ENCODE data around the gene KCNA2.

Gene KCNA2

DNA sequence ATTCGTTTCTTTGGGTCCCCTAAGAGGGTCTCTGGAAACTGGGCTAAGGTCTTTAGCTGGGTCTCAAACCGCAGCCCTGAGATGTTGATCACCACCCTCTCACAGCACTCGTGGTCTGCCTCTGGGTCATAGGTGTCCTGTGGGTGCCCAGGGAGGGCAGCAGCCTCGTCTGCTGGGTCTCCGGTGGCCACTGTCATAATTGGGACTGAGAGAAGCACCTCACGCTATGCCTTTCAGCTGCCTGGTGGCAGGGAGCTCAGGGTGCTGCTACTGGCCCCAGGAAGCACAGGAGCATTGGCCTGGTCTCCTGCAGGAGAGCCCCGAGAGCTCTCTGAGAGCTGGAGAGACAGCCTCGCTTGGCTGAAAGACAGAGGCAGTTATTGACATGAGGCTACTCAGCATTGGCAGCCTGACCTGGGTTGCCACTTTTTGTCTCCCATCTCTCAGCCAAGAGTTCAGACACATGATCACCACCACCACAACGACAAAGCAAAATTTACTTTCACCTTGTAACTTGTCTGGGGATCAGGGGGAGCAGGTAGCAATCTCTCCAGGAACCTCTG is 1.5 kb downstream of the KCNA2 start:
- DNase-seq (ENCODE audit: low read depth in 4 of 4, low spot score in 1 of 4), result no peak

DNA sequence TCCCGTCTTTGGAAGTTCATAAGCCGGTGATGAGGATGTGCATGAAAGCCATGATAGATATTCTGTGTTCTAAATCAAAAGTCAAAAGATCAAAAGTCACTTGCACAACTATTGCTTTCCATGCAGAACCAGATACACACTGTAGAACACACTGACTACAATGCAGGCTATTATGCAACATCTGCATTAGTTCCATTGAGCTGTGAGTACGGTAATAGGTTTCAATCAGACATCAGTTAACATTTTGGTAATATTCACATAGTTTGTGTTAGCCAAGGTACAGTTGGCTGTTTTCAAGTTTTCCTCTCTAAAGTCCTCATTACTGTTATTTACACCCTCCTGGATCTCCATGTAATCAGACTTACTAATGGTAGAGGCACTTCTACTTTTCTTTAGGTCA is 3.1 kb downstream of the KCNA2 start:
- no peak for DNase-seq (ENCODE audit: low read depth in 4 of 4, low spot score in 1 of 4)

DNA sequence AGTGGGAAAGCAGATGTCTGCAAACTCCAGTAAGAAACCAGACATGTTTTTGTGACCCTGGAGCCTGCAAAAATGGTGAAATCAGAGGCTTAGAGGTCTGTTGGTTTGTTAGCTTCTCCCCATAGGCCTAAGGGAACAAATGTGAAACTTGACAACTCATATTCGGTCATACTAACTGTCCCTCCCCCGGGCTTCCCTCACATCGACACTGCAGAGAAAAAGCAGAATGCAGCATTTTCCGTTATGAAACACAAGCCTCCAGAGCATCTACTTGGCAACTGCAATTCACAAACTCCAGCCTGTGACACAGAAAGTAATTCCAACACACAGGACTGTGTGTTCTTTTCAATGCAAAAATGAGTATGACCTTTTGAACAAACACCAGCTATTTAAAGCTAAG is 3.7 kb downstream of the KCNA2 start:
- no peak for DNase-seq (ENCODE audit: low read depth in 4 of 4, low spot score in 1 of 4)

DNA sequence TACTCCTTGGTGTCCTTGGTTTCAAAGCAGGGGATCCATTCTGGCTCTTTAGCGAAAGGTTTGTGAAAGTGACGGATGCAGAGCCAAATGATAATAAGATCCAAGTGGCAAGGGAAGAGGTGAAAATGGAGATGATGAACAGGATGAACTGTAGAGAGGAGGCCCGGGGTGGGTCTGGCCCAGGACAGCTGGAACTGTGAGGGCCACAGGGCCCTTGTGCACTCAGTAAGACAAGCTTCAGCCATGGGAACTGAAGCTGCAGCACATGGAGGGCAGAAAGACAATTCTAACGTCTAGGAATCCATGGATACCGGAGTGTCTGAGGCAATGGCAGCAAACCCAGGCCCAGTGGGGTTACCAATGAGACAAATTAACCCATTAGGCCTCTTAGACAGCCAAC is 4.8 kb downstream of the KCNA2 start:
- DNase-seq (ENCODE audit: low read depth in 4 of 4, low spot score in 1 of 4), result no peak

DNA sequence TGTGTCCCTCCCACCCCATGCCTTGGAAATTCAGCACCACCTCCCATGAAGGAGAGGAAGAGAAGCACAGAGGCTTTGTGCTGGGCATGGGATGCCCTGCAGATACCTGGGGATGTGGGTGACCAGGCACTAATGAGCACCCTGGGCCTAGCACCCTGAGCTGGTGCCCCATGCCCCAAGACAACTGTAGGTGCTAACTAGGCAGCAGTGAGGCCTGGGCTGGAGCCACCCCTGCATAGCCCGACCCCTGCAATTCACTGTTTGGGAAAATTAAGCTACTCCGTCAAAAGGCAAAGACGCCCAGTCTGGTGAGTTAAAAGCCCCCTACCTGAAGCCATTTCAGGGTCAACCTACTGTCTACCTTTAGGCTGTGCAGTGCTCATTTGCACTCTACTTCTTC is 5.4 kb downstream of the KCNA2 start:
- no peak for DNase-seq (ENCODE audit: low read depth in 4 of 4, low spot score in 1 of 4)

DNA sequence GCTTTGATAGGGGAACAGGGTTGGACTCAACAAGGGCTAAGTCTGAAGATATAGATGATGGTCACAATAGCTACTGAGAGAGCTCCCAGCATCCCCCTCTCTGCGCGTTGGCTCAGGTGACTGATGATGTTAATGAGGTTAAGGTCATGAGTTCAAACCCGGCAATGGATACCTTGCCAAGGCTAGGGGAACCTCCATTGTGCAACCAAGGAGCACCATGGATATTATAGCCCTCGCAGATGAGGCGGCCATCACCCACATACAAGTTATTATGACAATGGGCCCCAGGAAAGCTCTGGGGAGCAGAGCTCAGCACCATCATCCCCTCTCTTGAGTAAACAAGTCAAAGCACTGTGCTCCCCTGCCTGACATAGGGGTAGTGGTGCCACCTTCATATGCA is 8.2 kb downstream of the KCNA2 start:
- DNase-seq (ENCODE audit: low read depth in 4 of 4, low spot score in 1 of 4), result no peak

DNA sequence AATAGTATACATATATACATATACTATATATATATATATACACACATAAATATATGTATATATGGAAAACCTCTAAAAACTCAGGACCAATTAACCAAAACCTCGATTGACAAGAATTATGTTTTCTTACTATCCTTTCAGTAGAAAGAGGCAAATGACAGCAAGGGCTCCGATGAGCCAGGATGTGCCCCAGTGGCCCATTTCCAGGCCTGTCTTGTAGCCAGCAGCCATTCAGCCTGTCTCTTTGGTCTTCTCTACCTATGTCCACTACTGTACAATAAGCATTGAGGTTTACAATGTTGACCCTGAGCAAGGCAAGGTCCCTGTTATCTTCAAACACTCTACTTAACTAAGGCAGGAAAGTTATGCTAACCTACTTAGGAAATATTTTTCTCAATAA is 9.8 kb downstream of the KCNA2 start:
- no peak for DNase-seq (ENCODE audit: low read depth in 4 of 4, low spot score in 1 of 4)

DNA sequence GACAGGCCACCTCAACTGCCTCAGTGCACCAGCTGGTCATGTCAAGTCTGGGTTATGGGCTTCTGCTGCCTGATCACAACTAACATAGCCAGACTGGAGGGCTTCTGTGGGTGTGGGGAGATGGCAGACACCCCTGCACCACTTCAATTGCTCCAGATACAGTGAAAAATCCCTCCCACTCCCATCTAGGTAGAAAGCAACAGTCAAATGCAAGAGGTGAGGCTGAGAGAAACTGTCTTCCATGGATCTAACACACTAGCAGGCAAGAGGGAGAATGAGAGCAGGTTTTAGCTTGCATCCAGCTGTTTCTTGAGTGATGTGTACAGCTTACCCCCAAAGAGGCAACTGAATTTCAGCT is 10.8 kb downstream of the KCNA2 start:
- DNase-seq (ENCODE audit: low read depth in 4 of 4, low spot score in 1 of 4), result no peak

DNA sequence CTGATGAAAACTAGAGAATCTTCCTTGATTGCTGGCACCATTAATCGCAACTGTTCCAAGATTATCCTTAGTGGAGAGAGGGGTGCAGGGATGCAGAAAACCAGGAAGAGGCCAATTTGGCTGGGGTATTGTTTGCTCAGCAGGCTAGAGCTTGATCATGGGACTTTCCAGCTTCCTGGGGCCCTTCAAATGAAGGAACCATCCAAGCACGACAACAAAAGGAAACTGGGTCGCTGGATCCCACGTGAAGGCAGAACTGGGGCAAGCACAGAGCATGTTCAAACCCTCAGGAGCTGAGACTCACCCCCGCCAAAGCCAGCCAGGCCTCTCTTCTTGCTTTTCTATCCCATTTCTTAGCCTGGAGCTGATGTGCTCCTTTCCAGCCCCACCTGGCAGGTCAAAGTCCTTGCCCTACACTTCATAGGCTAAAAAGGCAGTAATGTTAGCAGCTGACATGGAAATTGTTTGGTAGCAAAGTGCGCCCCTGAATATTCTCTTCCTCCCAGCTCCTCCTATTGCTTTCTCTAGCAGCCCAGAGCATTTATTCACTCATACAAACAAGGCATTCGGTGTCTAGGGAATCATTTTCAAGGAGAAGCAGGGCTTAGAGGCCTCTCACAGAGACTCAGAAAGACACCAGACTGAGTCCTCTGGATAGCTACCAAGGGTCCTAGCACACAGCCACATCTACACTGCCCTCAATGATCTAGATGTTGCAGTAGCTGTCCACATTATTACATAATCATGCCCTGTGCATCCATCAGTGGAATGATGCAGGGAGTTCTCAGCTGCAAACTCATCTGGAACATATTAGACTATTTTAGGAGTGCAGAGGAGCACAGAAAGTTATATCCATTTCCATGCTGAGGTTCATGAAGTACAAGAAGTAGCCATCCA is 11.5 kb downstream of the KCNA2 start:
- DNase-seq (ENCODE audit: low read depth in 4 of 4, low spot score in 1 of 4), result no peak

DNA sequence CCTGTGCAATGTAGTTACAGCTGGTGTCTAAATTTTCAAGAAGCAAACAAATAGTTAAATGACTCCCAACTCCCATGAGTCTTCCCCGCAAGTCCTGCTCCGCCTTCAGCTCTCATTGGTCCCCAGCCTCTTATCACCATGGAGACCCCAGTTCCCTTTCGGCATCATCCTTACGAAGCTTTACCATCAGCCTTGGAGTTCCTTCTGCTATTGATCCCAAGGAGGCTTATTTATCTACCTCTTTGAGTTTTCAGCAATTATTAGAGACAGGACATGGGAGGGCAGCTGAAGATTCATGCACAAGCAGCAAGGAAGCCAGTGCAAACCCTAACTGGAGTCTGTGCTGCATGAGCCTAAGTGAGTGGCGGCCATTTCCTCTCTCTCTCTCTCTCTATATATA is 12.3 kb downstream of the KCNA2 start:
- DNase-seq (ENCODE audit: low read depth in 4 of 4, low spot score in 1 of 4), result no peak

DNA sequence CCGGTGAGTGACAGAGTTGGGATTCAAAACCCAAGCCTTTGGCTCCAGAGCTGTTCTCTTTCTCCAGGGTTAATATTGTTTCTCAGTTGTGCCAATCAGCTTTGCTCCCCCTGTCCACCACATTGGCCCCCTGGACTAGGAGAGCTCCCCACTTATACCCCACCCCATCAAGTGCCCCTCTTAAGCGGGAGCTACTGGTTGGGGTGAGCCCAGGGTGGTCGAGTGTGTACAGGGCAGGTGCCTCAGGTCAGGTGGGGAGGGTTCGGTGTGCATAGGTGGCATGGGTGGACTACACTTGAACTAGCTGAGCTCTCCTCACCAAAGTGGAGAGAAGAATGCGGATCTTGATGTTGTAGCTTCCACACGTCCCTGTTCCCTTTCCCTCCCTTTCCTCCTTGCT is 14.2 kb downstream of the KCNA2 start:
- DNase-seq (ENCODE audit: low read depth in 4 of 4, low spot score in 1 of 4), result no peak

DNA sequence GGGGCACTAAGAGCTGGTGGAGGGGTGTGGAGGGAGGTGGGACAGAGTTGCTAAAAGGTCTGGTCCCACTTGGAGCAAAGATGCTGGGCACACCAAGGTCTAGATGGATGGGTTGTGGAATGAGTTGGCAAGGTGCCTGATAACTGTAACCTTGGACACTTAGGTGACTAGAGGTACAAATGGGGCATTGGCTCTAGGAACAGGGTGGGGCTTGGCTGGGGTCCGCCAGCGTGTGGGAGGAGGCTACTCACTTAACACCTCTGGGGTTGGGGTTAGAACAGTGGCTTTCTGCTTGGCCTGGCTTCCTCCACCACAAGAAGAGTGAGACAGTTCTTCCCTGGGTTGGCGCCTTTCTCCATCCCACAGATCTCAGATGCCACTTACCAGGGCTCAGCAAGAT is 17.2 kb downstream of the KCNA2 start:
- DNase-seq (ENCODE audit: low read depth in 4 of 4, low spot score in 1 of 4), result no peak

DNA sequence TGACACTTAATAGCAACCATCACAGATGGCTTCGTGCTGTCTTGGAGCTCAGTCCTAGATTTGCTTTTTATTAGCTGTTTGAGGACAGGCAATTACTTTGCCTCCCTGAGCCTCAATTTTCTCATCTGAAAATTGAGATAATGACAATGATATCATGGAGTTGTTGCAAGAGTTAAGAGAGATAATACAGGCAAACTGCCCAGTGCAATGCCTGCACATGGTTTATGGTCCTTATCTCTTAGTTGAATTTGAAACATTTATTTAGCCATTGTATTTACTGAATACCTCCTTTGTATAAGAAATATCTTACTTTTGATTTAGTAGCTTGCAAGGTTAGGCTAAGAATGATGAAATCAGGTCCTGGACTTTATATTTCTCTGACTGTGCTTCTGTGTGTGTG is 17.7 kb downstream of the KCNA2 start:
- no peak for DNase-seq (ENCODE audit: low read depth in 4 of 4, low spot score in 1 of 4)

DNA sequence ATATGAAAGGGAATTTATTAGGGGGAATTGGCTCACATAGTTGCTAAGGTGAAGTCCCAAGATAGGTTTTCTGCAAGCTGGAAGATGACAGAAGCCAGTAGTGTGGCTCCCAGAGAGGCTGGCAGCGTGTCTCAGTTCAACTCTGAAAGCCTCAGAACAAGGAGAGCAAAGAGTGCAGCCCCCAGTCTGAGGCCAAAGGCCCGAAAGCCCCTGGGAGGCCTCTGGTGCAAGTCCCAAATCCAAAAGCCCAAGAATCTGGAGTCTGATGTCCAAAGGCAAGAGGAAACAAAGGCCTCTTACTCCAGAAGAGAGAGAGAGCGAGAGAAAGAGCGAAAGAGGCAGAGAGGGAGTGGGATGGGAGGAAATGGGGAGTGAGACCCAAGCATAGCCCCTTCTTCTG is 18.3 kb downstream of the KCNA2 start:
- DNase-seq (ENCODE audit: low read depth in 4 of 4, low spot score in 1 of 4), result no peak

DNA sequence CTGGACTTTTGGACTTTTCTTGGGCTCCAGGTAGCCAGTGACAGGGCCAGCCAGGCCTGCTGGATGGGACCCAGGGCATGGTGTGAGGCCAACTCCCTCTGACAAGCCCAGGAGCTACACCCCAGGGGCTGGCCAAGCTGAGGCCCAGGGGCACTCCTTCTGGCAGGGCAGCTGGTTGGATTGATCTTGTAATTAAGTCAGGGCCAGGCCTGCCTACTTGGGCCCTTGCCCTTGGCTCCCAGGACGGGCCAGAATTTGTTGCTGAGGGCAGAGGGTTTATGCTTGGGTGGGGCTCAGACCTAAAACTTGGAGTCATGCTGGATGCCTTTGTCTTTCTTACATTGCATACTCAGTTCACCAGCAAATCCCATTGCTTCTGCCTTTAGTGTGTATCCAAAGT is 20.7 kb downstream of the KCNA2 start:
- no peak for DNase-seq (ENCODE audit: low read depth in 4 of 4, low spot score in 1 of 4)

DNA sequence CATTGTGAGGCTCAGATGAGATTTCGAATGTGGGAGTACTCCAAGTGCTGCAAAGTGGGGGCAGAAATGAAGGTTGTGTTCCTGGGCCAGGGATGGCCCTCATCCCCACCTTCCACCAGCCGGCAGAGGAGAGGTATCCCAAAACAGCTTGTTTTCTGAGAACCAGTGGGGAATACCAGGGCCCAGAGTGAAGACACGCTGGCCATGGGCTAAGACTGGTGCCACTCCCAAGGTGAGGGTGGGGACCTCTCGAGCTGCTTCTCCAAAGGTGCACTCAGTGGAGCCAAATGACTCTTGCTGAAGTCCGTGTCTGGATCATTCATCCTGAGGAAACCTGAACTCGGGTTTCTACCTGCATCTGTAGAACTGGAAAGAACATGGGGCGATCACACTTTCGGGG is 22.1 kb downstream of the KCNA2 start:
- no peak for DNase-seq (ENCODE audit: low read depth in 4 of 4, low spot score in 1 of 4)

DNA sequence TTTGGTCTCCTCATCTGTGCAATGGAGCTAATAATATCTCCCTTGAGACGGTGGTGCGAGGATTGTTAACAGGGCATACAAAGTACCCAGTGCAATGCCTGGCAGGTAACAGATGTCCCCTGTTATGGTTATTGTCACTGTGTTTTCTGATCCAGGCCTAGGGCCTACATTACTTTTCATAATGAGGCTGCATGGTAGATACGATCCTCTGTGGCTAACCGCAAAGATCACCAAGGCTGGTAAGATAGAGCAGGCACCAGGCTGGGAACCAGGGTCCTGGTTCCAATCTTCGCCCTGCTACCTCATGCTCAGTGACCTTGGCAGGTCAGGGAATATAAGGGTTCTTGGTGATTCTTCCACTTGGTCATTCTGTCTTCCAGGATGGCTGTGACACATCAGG is 22.7 kb downstream of the KCNA2 start:
- no peak for DNase-seq (ENCODE audit: low read depth in 4 of 4, low spot score in 1 of 4)

DNA sequence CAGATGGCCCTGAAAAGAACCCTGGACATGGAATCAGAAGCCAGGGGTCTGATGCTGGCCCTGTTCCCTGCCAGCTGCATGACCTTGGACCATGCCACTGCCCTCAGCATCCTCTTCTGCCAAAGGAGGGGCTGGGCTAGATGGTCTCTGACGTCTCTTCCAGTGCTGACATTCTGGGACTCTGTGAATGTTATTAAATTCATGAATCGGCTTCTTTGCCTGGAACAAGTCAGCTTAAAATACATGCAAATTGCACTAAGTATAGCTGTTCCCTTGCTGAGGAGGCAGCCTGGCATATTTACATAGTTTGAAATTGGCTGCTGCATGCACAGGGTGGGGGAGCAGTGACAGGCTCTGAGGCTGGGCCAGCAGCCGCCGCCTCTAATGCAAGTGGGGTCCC is 23.8 kb downstream of the KCNA2 start:
- no peak for DNase-seq (ENCODE audit: low read depth in 4 of 4, low spot score in 1 of 4)

DNA sequence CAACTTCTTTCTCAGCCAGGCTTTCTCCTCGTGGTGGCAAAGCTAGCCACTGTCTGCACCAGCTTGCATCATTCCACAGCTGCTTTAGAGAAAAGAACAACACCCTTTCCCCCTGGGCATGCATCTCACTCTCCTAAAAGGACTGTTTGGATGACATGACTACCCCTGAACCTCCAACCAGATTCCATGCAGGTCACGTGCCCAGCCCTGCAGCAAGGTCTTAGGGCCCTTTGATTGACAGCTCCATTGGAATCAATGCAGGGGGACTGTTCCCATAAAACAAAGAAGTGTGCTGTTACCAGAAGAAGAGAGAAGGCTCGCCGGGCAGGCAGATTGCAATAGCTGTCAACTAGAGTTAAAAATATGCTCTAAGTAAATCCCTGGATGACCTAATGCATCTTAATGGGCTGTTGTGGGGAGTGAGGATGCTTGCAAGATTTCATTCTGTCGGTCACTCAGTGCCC is 24.4 kb downstream of the KCNA2 start:
- no peak for DNase-seq (ENCODE audit: low read depth in 4 of 4, low spot score in 1 of 4)

DNA sequence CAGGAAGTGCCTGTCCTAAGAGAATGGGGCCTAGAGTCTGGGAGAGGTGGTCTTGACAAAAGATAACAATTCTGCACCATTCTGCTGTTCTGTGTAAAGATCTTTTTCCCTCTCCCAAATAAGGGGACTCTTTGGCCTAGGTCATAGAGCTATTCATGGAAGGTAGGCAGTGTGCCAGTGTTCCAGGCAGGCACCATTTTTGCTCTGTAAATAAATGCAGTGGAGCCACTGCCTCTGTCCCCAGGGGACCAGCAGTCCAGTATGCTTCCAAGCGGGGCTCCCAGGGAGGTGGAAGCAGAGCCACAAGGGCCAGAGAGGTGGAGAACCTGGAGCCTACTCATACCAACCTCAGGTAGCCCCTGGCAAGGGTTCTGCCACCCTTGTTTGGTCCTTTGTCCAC is 25.9 kb downstream of the KCNA2 start:
- no peak for DNase-seq (ENCODE audit: low read depth in 4 of 4, low spot score in 1 of 4)

DNA sequence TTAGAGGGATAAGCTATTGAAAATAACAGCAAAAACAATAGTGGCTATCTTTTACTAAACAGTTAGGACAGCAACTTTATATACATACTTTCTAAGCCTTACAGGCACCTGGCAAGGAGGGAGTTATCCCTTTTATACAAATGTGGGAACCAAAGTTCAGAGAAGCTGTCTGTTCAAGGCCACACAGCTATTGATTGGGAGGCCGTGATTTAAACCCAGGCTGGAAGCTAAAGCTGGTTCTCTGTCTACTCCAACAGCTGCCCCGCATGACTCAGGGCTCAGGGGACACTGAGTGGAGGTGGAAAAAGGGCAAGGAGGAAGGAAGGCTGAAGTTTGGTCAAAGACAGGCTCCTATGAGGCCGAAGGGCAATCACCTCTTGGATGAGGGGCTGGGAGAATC is 26.7 kb downstream of the KCNA2 start:
- DNase-seq (ENCODE audit: low read depth in 4 of 4, low spot score in 1 of 4), result no peak

DNA sequence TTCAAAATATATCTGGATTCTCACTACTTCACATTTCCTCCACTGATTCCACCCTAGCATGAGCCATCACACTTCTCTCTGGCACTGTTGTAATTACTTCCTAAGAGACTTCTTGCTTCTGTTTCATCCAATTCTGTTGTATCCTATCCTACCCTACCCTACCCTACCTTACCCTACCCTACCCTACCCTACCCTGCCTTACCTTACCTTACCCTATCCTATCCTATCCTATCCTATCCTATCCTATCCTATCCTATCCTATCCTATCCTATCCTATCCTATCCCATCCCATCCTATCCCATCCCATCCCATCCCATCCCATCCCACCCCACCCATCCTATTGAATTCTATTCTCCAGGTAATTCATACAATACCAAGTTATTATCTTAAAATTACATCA is 29.7 kb downstream of the KCNA2 start:
- DNase-seq (ENCODE audit: low read depth in 4 of 4, low spot score in 1 of 4), result no peak

DNA sequence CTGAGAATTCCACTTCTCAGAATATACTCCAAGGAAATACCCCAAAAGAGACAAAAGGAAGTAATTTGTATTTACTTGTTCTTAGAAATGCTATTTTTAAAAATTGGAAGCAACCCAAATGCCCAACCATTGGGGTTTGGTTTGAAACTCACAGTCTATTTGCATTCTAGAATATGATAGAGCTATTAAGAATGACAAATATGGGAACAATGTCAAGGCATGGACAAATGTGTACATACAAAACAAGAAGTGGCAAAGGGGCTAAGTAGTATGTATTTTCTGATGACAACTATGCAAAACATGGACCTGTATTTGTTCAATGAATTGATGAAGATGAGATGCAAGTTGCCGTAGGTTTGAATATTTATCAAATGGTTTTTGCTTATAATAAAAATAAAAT is 32.8 kb downstream of the KCNA2 start:
- DNase-seq (ENCODE audit: low read depth in 4 of 4, low spot score in 1 of 4), result no peak
